H1 (cell line): ENCODE data around the gene ELFN2. TPM values are rescaled to one million over a fixed set of nuclear protein-coding genes. Genes with fewer than 3 reads are reported as not detected.

Experiments
- CTCF ChIA-PET: fragments of 300-600 bp; sonication (Branson Sonifier 250); formaldehyde crosslinking; loops from one replicate; lab custom pipeline; 2021; ENCODE audit not compliant: partially characterized antibody; lab: Charles Lee
- POLR2A ChIA-PET: fragments of 300-600 bp; sonication (Branson Sonifier 250); formaldehyde crosslinking; loops from one replicate; lab custom pipeline; 2021; ENCODE audit warnings: inconsistent platforms; ENCODE audit not compliant: partially characterized antibody; lab: Charles Lee
- DNase-seq, 2 experiments: peaks; one replicate each; pipeline versions ENCODE4 v3.0.0 to v3.0.0-alpha.2; 2010 to 2022; ENCODE audit warnings: low spot score in 2 of 2, low read depth in 1 of 2, mixed read lengths in 1 of 2
- FAIRE-seq: peaks from 2 replicates; lab custom pipeline; 2011; peaks lifted over from hg19 to GRCh38; lab: Jason Lieb, UNC
- H2AFZ ChIP-seq: 2 replicates; pipeline ENCODE4 v1.8.1; 2012; ENCODE audit warnings: low read length, inconsistent platforms
- H2AK5ac ChIP-seq: 2 replicates; pipeline ENCODE4 v1.6.1; 2013; ENCODE audit warnings: low read depth, low read length
- H2BK120ac ChIP-seq: replicated peaks from 2 replicates; pipeline ENCODE3; 2013; ENCODE audit warnings: low read depth, low read length, inconsistent platforms
- H2BK12ac ChIP-seq: 2 replicates; pipeline ENCODE4 v1.6.1; 2013; ENCODE audit warnings: low read depth, low read length
- H2BK15ac ChIP-seq: 2 replicates; pipeline ENCODE4 v1.6.1; 2013; ENCODE audit warnings: low read length
- H2BK20ac ChIP-seq: 2 replicates; pipeline ENCODE4 v1.6.1; 2013; ENCODE audit warnings: low read length
- H2BK5ac ChIP-seq: 2 replicates; pipeline ENCODE4 v1.6.1; 2013; ENCODE audit warnings: low read depth, low read length
- H3K14ac ChIP-seq: 2 replicates; pipeline ENCODE4 v1.6.1; 2013; ENCODE audit warnings: inconsistent platforms; ENCODE audit not compliant: insufficient read length
- H3K18ac ChIP-seq: 2 replicates; pipeline ENCODE4 v1.6.1; 2013; ENCODE audit warnings: low read length; ENCODE audit errors: extremely low read depth
- H3K23ac ChIP-seq: 2 replicates; pipeline ENCODE4 v1.6.1; 2013; ENCODE audit warnings: inconsistent platforms; ENCODE audit not compliant: insufficient read length
- H3K23me2 ChIP-seq: 2 replicates; pipeline ENCODE4 v1.6.1; 2013; ENCODE audit warnings: low read depth, low read length
- H3K27ac ChIP-seq: 2 replicates; pipeline ENCODE4 v1.6.1; 2011; ENCODE audit warnings: low read depth, low read length, inconsistent platforms
- H3K27me3 ChIP-seq, 4 experiments: replicated peaks in 1 of 4; 1 replicate in 1 of 4; 2 replicates in 3 of 4; pipeline versions ENCODE4 v1.6.1 to v1.8.1; 2011 to 2013; ENCODE audit warnings: low read length in 3 of 4, mild to moderate bottlenecking in 3 of 4, inconsistent platforms in 2 of 4, mixed read lengths in 2 of 4, moderate library complexity in 1 of 4; ENCODE audit not compliant: control insufficient read depth in 3 of 4, insufficient read depth in 3 of 4; ENCODE audit errors: extremely low read depth in 1 of 4
- H3K36me3 ChIP-seq, 4 experiments: 2 replicates each; pipeline versions ENCODE4 v1.6.1 to v1.8.1; 2011 to 2013; ENCODE audit warnings: mild to moderate bottlenecking in 4 of 4, low read length in 3 of 4, moderate library complexity in 2 of 4, control low read depth in 1 of 4, inconsistent platforms in 1 of 4; ENCODE audit not compliant: insufficient read depth in 4 of 4, control insufficient read depth in 2 of 4
- H3K4ac ChIP-seq: replicated peaks from 2 replicates; pipeline ENCODE3; 2013; ENCODE audit warnings: low read length, low read depth, mixed read lengths, inconsistent platforms; ENCODE audit not compliant: insufficient read length
- H3K4me1 ChIP-seq, 4 experiments: replicated peaks in 1 of 4; 1 replicate in 1 of 4; 2 replicates in 3 of 4; pipeline versions ENCODE4 v1.6.1 to v1.8.1; 2011 to 2013; ENCODE audit warnings: low read length in 3 of 4, inconsistent platforms in 2 of 4, mixed read lengths in 1 of 4; ENCODE audit not compliant: insufficient read depth in 4 of 4, control insufficient read depth in 3 of 4
- H3K4me2 ChIP-seq, 2 experiments: 2 replicates each; pipeline versions ENCODE4 v1.6.1 to v1.8.1; 2011 to 2013; ENCODE audit warnings: low read depth in 2 of 2, low read length in 2 of 2, control low read depth in 1 of 2, inconsistent platforms in 1 of 2, mild to moderate bottlenecking in 1 of 2; ENCODE audit not compliant: insufficient read depth in 1 of 2
- H3K4me3 ChIP-seq, 4 experiments: fragments of 200-600, 300-600 bp in 1 of 4; sonication (generic), shearing (Covaris generic), sonication (Bioruptor Twin) in 1 of 4; 2 replicates each; pipeline versions ENCODE4 v1.5.1 to v1.8.1; 2011 to 2016; ENCODE audit warnings: low read length in 4 of 4, low read depth in 3 of 4, control low read depth in 2 of 4, inconsistent platforms in 2 of 4, mild to moderate bottlenecking in 2 of 4, mixed read lengths in 1 of 4, moderate library complexity in 1 of 4; ENCODE audit not compliant: insufficient read depth in 2 of 4; ENCODE audit errors: extremely low read depth in 1 of 4
- H3K56ac ChIP-seq: replicated peaks from 2 replicates; pipeline ENCODE3; 2013; ENCODE audit warnings: low read depth, mild to moderate bottlenecking, mixed read lengths, low read length, inconsistent platforms; ENCODE audit not compliant: insufficient read length
- H3K79me1 ChIP-seq: 2 replicates; pipeline ENCODE4 v1.6.1; 2013; ENCODE audit warnings: low read depth, low read length, control low read depth
- H3K79me2 ChIP-seq, 2 experiments: 2 replicates each; pipeline versions ENCODE4 v1.6.1 to v1.8.1; 2012 to 2013; ENCODE audit warnings: low read length in 2 of 2, mild to moderate bottlenecking in 2 of 2, inconsistent platforms in 1 of 2; ENCODE audit not compliant: insufficient read depth in 2 of 2, control insufficient read depth in 1 of 2
- H3K9ac ChIP-seq, 4 experiments: replicated peaks in 1 of 4; 1 replicate in 1 of 4; 2 replicates in 3 of 4; pipeline versions ENCODE4 v1.6.1 to v1.8.1; 2011 to 2013; ENCODE audit warnings: low read depth in 3 of 4, low read length in 3 of 4, control low read depth in 2 of 4, mild to moderate bottlenecking in 2 of 4, moderate library complexity in 2 of 4, inconsistent platforms in 1 of 4; ENCODE audit errors: extremely low read depth in 1 of 4
- H3K9me3 ChIP-seq, 2 experiments: 2 replicates each; pipeline versions ENCODE4 v1.6.1 to v1.8.1; 2012 to 2013; ENCODE audit warnings: mild to moderate bottlenecking in 2 of 2, moderate library complexity in 2 of 2, control low read depth in 1 of 2, inconsistent platforms in 1 of 2, low read depth in 1 of 2, low read length in 1 of 2, mixed read lengths in 1 of 2; ENCODE audit not compliant: insufficient read depth in 2 of 2
- H4K20me1 ChIP-seq, 2 experiments: replicated peaks in 1 of 2; 2 replicates each; pipeline versions ENCODE3 to v1.8.1; 2011 to 2013; ENCODE audit warnings: inconsistent platforms in 2 of 2, low read length in 2 of 2, mild to moderate bottlenecking in 1 of 2; ENCODE audit not compliant: insufficient read depth in 2 of 2, control insufficient read depth in 1 of 2
- H4K5ac ChIP-seq: 2 replicates; pipeline ENCODE4 v1.6.1; 2013; ENCODE audit warnings: low read length, low read depth, mixed read lengths, inconsistent platforms; ENCODE audit not compliant: insufficient read length
- H4K8ac ChIP-seq: 2 replicates; pipeline ENCODE4 v1.8.0; 2013; ENCODE audit warnings: mild to moderate bottlenecking, moderate library complexity, low read length, inconsistent platforms; ENCODE audit not compliant: insufficient read depth; ENCODE audit errors: extremely low read depth
- H4K91ac ChIP-seq: replicated peaks from 2 replicates; pipeline ENCODE3; 2013; ENCODE audit warnings: low read length, mixed read lengths, inconsistent platforms; ENCODE audit not compliant: insufficient read length
- CHD1 ChIP-seq: IDR thresholded peaks from 2 replicates; pipeline ENCODE4 v1.6.1; 2012; ENCODE audit warnings: low read depth, low read length, improper control_type of control experiment
- CREB1 ChIP-seq: IDR thresholded peaks from 2 replicates; pipeline ENCODE4 v1.6.1; 2012; ENCODE audit warnings: inconsistent platforms
- CTBP2 ChIP-seq: IDR thresholded peaks from 2 replicates; pipeline ENCODE4 v1.7.0; 2011; ENCODE audit warnings: borderline replicate concordance, mild to moderate bottlenecking, moderate library complexity, mixed read lengths, low read length; ENCODE audit not compliant: insufficient read depth, insufficient read length
- EZH2 ChIP-seq: fragments of 200-600 bp; sonication (generic); IDR thresholded peaks from 2 replicates; pipeline ENCODE4 v1.7.1; 2012; ENCODE audit warnings: low read depth, mild to moderate bottlenecking, moderate library complexity, low read length, inconsistent platforms; ENCODE audit not compliant: severe bottlenecking
- FOSL1 ChIP-seq: IDR thresholded peaks from 2 replicates; pipeline ENCODE4 v1.6.1; 2011; ENCODE audit warnings: mild to moderate bottlenecking, low read depth, low read length, moderate library complexity; ENCODE audit not compliant: insufficient read depth
- GTF2F1 ChIP-seq: IDR thresholded peaks from 2 replicates; pipeline ENCODE4 v1.6.1; 2012; ENCODE audit warnings: low read depth, low read length, improper control_type of control experiment, borderline replicate concordance
- JUN ChIP-seq: IDR thresholded peaks from 2 replicates; pipeline ENCODE4 v1.6.1; 2011; ENCODE audit warnings: low read depth, mild to moderate bottlenecking, improper control_type of control experiment, low read length
- JUND ChIP-seq: IDR thresholded peaks from 2 replicates; pipeline ENCODE4 v1.6.1; 2011; ENCODE audit warnings: mild to moderate bottlenecking, improper control_type of control experiment, low read length
- POLR2A ChIP-seq, 2 experiments: IDR thresholded peaks; 1 replicate in 1 of 2; 2 replicates in 1 of 2; pipeline ENCODE4 v1.6.1; 2011; ENCODE audit warnings: low read depth in 2 of 2, low read length in 2 of 2, mild to moderate bottlenecking in 2 of 2; ENCODE audit errors: control extremely low read depth in 1 of 2
- SIRT6 ChIP-seq: IDR thresholded peaks from one replicate; pipeline ENCODE4 v1.7.1; 2012; ENCODE audit warnings: low read length, inconsistent platforms
- SP1 ChIP-seq: IDR thresholded peaks from 2 replicates; pipeline ENCODE4 v1.6.1; 2011; ENCODE audit warnings: low read depth, low read length
- SRF ChIP-seq: IDR thresholded peaks from 2 replicates; pipeline ENCODE4 v1.6.1; 2011; ENCODE audit warnings: mild to moderate bottlenecking, low read depth, low read length, moderate library complexity
- TAF1 ChIP-seq: IDR thresholded peaks from 2 replicates; pipeline ENCODE4 v1.6.1; 2011; ENCODE audit warnings: mild to moderate bottlenecking, low read depth, low read length
- TAF7 ChIP-seq: optimal IDR thresholded peaks from 2 replicates; pipeline ENCODE3; 2011; ENCODE audit warnings: low read depth, mild to moderate bottlenecking, inconsistent platforms, low read length, moderate library complexity, borderline replicate concordance
- TBP ChIP-seq: IDR thresholded peaks from 2 replicates; pipeline ENCODE4 v1.6.1; 2011; ENCODE audit warnings: low read depth, low read length, improper control_type of control experiment
- YY1 ChIP-seq: IDR thresholded peaks from 2 replicates; pipeline ENCODE4 v1.6.1; 2011; ENCODE audit warnings: low read depth, mild to moderate bottlenecking, low read length
- WGBS, 2 experiments: shearing (Covaris generic) in 1 of 2; methylation state at CpG; one replicate each; pipeline versions ENCODE4 v1.1.6 to v1.1.7; 2013 to 2015; ENCODE audit warnings: low lambda C conversion rate in 2 of 2, mixed read lengths in 2 of 2, inconsistent platforms in 1 of 2, low coverage in 1 of 2, missing lambda C conversion rate in 1 of 2; ENCODE audit not compliant: insufficient replicate concordance in 2 of 2, insufficient coverage in 1 of 2, insufficient read length in 1 of 2; ENCODE audit errors: extremely low coverage in 1 of 2, missing lambda C conversion rate in 1 of 2; 5-methylcytosine and 5-hydroxymethylcytosine counted together
- polyA plus RNA-seq, 7 experiments: library from polyadenylated mRNA; depleted of rRNA in 3 of 7; stranded (reverse) in 5 of 7; unstranded in 2 of 7; fragments of >200 nt in 5 of 7; fragments of 200-250 nt in 2 of 7; gene quantifications; 1 replicate in 5 of 7; 2 replicates in 1 of 7; 4 replicates in 1 of 7; pipeline versions ENCODE4 v1.2.1 to v1.2.3, GENCODE V29; 2011 to 2013; ENCODE audit warnings: missing spikeins in 2 of 7, mixed read lengths in 2 of 7
- total RNA-seq: library from RNA; stranded (reverse); fragmentation: NEBNext Ultra II Directional; extraction: Animal tissue kit (Norgen Biotek cat#: 25700); gene quantifications from 2 replicates; pipeline ENCODE4 v1.2.1, GENCODE V29; 2021

The ELFN2 gene
- total and polyA plus RNA-seq, 2 of the 8 experiments (the other 6 are each of a cell fraction or from before 2014, with no cell fraction given), result 0.63 to 0.88 TPM

GRCh38 chr22:37432708-37433054 is 5.4 kb upstream of the ELFN2 start:
- FAIRE-seq, result no peak
- Histone ChIP-seq H2AFZ (no peak overlapping the region), H2BK120ac (no peak overlapping the region)
- TF ChIP-seq CHD1 (no peak), SP1 (no peak), POLR2A (IDR thresholded peaks at IDR 0.05; ENCODE audit: control extremely low read depth in 1 of 2, low read depth in 2 of 2, low read length in 2 of 2) (no peak), TAF1 (no peak), SIRT6 (no peak), JUN (no peak), TBP (no peak), CTBP2 (no peak), GTF2F1 (no peak), CREB1 (no peak), FOSL1 (no peak), SRF (no peak), JUND (no peak), YY1 (no peak), TAF7 (no peak), EZH2 (no peak)

More at GRCh38 chr22:37432708-37433054, 5.4 kb upstream of the ELFN2 start:
- no peak overlapping the region for H3K27ac ChIP-seq
- H3K36me3 ChIP-seq, result no peaks in the 10 kb centered on the region
- ChIA-PET CTCF (interaction anchor here (0.7 to 5.2 kb wide), 5 partner anchors 9 to 110 kb away, joined by 3 to 56 read pairs (median 4); partner anchors contain the start of gene CARD10), POLR2A (no interaction called here)
- no peak overlapping the region for H4K91ac ChIP-seq
- H3K4me3 ChIP-seq, result no peak overlapping the region
- H3K9me3 ChIP-seq, result no peaks in the 10 kb centered on the region
- no peak overlapping the region for H3K56ac ChIP-seq
- H2AK5ac ChIP-seq, result no peak overlapping the region
- H3K27me3 ChIP-seq, result peaks cover 11 to 13% (median 12%) of the 10 kb centered on the region in 4 experiments
- H2BK20ac ChIP-seq, result no peak overlapping the region
- peaks cover 0 to 7% (median 3%) of the 10 kb centered on the region in 4 experiments; a peak in 2 of 7 replicates for H3K4me1 ChIP-seq
- H2BK5ac ChIP-seq, result no peak overlapping the region
- no peak overlapping the region for H4K5ac ChIP-seq
- H4K20me1 ChIP-seq, result peaks cover 1 to 4% of the 10 kb centered on the region in 2 experiments
- no peaks in the 10 kb centered on the region for H3K79me2 ChIP-seq
- no peak overlapping the region for H4K8ac ChIP-seq
- H2BK12ac ChIP-seq, result no peak overlapping the region
- no peak overlapping the region for H3K9ac ChIP-seq
- H3K14ac ChIP-seq, result no peak overlapping the region
- H3K18ac ChIP-seq, result no peak overlapping the region
- H3K23ac ChIP-seq, result no peak overlapping the region
- H2BK15ac ChIP-seq, result no peak overlapping the region
- 100% methylated on average over 3 of the region's 3 CpGs; no CpG with 5 or more reads in 1 of the 2 experiments for WGBS, 2 experiments
- DNase-seq, result no peak
- no peak overlapping the region for H3K4ac ChIP-seq
- no peak overlapping the region for H3K4me2 ChIP-seq
- H3K23me2 ChIP-seq, result no peaks in the 10 kb centered on the region; the same call in 1 of the 2 replicates
- no peaks in the 10 kb centered on the region for H3K79me1 ChIP-seq
